Hair follicular keratinocyte (primary cell): ENCODE measurements around the gene FAM200A. TPM values are rescaled to one million over a fixed set of nuclear protein-coding genes. Genes with fewer than 3 reads are reported as not detected.

Experiments used
- total RNA-seq: library from RNA; depleted of rRNA; stranded (reverse); fragments of >200 nt; gene quantifications from 2 replicates; pipeline ENCODE4 v1.2.3, GENCODE V29; 2015

Gene FAM200A
- total RNA-seq: 3.4 and 4.7 TPM in 2 replicates

GRCh38 chr7:99551767-99552463 is at the start of gene FAM200A:
TSS of gene FAM200A (minus strand) at chr7:99552114. CDS start at chr7:99548407, 3,707 bp downstream.

DNA sequence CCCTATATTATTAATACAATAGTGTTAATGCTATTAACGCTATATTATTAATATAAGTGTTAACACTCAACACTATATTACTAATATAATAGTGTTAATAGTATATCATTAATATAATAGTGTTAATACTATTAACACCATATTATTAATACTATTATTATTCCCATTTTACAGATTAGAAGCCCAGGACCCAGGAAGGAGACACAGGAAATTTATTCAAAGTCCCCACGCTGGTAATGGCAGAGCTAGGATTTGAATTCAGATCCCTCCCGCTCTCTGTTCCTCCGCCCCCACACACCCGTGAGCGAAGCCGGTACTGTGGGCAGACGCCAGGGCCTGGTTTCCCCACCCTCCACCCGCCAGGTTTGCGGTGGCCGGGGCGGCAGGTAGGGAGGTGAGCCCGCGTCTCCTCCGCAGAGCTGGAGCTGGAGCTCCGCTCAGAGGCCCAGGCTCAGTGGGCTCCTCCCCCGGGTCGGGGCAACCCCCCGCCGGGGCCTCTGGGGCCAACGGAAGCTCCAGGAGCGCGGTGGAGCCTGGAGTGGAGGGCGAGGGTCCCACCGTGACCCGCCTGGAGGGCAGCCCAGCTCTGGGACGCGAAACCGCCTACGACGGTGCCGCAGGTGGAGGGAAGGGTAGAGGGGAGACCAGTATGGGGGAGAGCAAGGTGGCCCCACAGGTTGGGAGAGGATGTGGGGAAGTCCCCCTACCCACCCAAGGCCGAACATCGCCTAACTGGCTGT is 46.0 kb upstream of the FAM200A start, which contains the start of gene TMEM225B:
TSS of gene TMEM225B (plus strand) at position 506 of the 740 bp plus-strand sequence. CDS start 6,122 bp downstream, outside the sequence.

DNA sequence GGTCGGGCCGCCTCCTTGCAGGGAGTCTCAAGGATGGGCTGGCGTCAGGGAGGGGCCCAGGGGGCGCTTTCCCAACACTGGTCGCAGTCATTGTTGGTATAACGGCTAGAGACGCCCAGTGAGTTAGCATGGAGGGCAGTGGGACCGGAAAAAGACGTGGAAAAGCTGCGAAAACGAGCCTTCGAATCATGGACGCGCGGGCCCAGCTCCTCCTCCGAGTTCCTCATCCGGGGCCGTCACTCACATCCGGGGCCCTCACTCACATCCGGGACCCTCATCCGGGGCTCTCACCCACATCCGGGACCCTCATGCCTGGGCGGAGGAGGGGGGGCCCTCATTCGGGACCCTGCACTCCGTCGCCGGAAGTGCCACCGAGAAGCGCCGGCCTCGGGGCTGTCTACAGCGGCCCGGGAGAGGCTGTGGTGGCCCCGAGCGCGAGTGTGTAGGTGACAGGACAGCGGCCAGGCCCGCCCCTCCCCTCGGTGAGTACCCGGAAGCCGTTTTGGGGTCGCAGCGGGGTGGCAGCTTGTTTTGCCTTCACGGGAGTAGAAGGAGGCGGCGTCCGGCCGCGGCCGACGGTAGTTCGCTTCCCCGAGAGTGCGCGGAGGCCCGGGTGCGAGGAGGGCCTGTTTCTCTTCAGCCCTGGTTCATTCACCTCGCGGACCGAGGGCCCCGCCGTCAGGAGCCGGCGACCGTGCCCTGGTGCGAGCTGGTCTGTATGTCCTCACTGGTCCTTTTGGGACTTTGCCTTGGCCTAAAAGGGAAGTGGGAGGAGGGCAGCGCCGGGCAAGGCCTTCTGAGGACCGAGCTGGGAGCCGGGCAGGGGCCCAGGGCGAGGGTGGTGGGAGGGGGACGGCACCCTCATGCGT is 6.6 kb upstream of the FAM200A start, which contains the start of gene ZNF655:
TSS of gene ZNF655 (plus strand) at position 337 of the 869 bp plus-strand sequence. CDS start 1,918 bp downstream, outside the sequence.

DNA sequence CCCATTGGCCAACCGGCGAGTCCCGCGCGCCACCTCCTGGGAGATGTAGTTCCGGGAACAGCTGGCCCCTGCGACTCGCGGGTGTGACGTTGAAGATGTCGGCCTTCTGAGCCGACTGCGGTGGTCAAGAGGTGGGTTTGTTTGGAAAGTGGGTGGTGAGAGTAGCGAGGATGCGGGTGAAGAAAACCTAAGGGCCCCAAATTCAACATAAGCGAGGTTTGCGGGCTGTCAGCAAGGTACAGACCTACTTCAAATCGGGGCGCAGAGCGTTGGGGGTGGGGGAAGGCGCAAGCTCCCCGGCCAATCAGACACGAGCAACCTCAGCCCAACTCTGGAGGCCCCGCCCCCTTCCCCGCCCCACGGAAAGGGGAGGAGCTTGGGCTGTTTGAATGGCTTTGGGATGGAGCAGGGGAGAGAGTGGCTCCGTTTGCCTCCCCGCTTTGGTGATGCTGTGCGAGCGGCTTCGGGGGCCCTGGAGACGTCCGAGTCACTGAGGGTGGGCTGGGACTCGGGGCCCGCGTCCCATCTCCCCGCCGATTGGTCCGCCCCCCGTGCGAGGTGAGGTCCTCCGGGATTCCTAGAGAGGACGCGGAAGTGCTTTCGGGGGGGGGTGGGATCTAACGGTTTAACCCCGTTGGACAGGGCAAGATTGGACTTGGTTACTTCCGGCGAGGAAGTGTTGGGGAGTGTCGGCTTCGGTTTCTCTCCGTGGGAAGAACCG is 47.2 kb downstream of the FAM200A start, which contains the start of gene ZKSCAN5:
TSS of gene ZKSCAN5 (plus strand) at position 60 of the 721 bp plus-strand sequence. CDS start 1,383 bp downstream, outside the sequence.

DNA sequence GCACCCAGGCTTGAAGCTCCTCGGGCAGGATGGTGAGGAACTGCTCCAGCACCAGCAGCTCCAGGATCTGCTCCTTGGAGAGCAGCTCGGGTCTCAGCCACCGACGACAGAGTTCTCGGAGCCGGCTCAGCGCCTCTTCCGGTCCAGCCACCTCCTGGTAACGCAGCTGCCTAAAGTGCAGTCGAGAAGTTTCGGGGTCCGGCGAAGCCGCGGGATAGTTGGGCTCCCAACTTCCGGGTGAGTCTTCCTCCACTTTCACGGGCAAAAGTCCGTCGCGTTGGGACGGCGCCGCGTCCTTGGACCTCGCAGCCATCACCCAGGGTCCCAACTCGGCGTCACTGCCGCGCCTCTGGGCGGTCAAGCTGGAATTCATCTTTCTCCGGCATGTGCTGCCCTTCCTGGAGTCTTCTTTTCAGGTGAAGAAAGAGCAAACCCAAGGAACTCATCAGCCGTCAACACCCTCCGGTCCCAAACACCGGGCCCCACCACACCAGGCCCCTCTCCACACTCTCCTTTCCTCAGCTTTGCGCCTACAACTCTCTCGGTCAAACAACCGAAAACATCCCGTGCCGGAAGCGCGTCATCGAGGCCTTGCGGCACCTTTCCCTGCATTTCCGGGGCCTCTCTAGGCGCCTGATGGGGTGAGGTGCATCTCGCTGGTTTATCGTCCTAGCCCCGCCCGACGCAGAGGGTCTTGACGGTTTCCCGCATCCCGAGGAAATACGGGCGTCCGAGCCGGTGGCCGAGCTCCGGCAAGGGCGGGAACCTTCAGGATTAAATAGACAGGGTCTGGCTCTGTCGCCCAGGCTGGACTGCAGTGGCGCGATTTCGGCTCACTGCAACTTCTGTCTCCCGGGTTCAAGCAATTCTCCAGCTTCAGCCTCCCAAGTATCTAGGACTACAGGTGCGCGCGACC is 51.9 kb downstream of the FAM200A start, which contains the start of gene ZNF394:
TSS of gene ZNF394 (minus strand) at position 561 of the 916 bp plus-strand sequence. CDS start at position 373, 188 bp downstream.

Other genes with a start within 250 kb of the FAM200A start
- 192 and 200 TPM in 2 replicates for gene ARPC1A, start 226.2 kb downstream of the FAM200A start, total RNA-seq
- 450 and 486 TPM in 2 replicates for gene ARPC1B, start 177.4 kb downstream of the FAM200A start, total RNA-seq
- 102 and 201 TPM in 2 replicates for gene PDAP1, start 143.5 kb downstream of the FAM200A start, total RNA-seq
- gene BUD31, start 143.1 kb downstream of the FAM200A start, total RNA-seq: 75.7 and 110 TPM in 2 replicates
- 2.7 and 8.9 TPM in 2 replicates for gene PTCD1, start 113.3 kb downstream of the FAM200A start, total RNA-seq
- gene CPSF4, start 113.2 kb downstream of the FAM200A start, total RNA-seq: 27.7 and 33.9 TPM in 2 replicates
- gene ATP5MF, start 85.9 kb downstream of the FAM200A start, total RNA-seq: 2,257 and 3,102 TPM in 2 replicates
- 0.86 and 3.5 TPM in 2 replicates for gene ZNF789, start 79.2 kb downstream of the FAM200A start, total RNA-seq
- 14.7 and 14.8 TPM in 2 replicates for gene ZNF394, start 51.8 kb downstream of the FAM200A start, total RNA-seq
- gene ZKSCAN5, start 47.5 kb downstream of the FAM200A start, total RNA-seq: 6.4 and 7.0 TPM in 2 replicates
- 44.3 and 46.9 TPM in 2 replicates for gene ZNF655, start 6.5 kb upstream of the FAM200A start, total RNA-seq
- gene TMEM225B, start 46.2 kb upstream of the FAM200A start, total RNA-seq: 0.47 TPM in 1 of 2 replicates, not detected in the other
- 5.6 and 10.6 TPM in 2 replicates for gene ZSCAN25, start 64.8 kb upstream of the FAM200A start, total RNA-seq
- gene CYP3A5, start 127.9 kb upstream of the FAM200A start, total RNA-seq: 0.53 and 2.3 TPM in 2 replicates
- not detected in 2 replicates for gene CYP3A7, start 183.1 kb upstream of the FAM200A start, total RNA-seq
- not detected in 2 replicates for gene CYP3A4, start 232.1 kb upstream of the FAM200A start, total RNA-seq